Fibroblast of peridontal ligament (primary cell): ENCODE measurements around the gene CCDC81.
A peak's percentile ranks its signal among the peaks of the same experiment; 100 is the strongest.
"Not testable (repeated sequence)": the region's sequence is repeated elsewhere in the genome, so short reads cannot be mapped to it uniquely, and the experiment has no call there.

Experiments used
- DNase-seq: peaks from one replicate; pipeline ENCODE4 v3.0.0-alpha.2; 2010; ENCODE audit errors: extremely low read depth

CCDC81 gene

DNA sequence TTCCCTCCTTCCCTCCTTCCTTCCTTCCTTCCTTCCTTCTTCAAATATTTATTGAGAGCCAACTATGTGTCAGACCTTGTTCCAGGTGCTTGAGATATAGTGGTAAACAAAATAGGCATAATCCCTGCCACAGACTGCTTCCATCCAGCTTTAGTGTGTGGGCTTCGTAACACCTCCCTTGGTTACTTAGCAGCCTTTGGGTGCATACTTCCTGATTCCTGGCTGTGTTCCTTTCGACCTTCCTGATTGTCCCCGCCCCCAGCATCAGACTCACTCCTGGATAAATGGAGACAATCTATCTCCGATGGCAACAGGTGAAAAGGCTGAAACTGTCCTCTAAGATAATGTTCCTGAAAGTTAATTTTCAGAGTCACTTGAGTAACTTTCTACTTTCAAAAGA is 13.5 kb downstream of the CCDC81 start:
- no peak for DNase-seq

DNA sequence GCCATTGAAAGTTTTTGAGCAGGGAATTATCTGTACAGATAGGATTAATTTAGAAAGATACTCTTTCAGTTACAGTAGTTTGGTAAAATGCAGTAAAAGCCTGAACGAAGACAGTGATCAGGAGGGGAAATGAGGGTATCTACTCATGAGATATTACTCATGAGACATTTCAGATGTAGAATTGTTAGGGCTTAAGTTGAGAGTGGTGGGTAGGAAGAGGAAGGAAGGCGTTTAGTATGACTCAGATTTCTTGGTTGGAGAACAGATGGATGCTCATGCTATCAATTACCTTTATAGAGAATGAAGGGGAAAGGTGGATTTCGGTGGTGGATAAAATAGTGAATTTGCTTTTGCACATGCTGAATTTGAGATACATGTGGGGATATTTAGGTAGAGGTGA is 15.8 kb downstream of the CCDC81 start:
- no peak for DNase-seq

DNA sequence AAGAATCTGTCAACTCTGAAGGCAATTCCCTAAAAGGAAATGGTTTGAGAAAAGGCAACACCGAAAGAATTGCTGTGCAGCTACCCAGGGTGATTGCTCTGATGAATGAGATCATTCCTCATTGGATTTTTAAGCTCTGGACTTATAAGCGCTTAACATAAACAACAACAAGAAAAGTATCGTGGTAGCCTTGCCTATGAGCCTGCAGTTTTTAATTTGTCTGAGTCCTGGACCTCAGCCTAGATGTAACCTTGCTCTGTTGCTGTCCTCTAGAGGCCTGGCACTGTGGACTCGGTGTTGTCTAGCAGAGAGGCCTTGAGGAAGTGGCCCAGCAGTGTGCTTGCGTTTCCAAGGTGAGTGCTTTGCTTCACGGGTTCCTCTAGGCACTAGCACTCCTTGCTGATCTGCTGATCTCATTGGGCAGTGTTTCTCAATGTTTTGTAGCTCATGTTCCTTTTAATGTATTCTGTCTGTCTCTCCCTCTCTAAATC is 20.4 kb downstream of the CCDC81 start:
- DNase-seq, result peak; percentile 35

DNA sequence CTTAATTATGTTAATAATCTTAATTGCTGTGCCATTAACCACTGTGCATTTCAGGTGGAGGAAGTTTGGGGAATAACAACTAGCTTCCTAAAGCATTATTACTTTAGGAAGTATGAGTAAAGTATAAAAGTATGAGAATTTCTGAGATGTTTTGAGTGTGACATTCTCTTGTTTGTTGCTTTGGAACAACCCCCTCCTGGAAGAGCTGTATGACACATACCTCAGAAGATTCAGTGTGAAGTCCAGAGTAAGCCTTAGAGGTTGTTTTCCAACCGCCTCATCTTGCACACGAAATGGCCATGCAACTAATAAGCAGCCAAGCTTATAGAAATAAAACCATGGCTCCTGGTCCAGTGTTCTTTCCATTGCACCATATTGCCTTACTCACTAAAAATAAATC is 21.7 kb downstream of the CCDC81 start:
- DNase-seq, result no peak

DNA sequence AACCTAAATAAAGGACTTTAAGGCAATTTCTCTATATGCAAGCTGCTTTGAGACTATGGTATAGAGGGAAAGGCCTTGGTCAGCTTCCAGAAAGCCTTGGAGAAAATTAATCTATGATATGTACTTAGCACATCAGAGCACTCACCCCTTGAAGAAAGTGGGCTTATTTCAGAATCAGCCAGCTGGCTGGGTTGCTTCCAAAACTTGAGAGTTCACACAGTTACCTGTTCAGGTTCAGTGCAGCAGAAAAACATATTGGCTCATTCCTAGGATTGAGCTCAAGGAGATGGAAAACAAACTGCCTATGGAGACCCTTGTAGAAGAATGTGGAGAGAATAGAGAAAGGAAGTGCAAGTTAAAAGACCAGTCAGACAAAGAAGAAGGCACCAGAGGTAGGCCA is 22.7 kb downstream of the CCDC81 start:
- DNase-seq, result no peak

DNA sequence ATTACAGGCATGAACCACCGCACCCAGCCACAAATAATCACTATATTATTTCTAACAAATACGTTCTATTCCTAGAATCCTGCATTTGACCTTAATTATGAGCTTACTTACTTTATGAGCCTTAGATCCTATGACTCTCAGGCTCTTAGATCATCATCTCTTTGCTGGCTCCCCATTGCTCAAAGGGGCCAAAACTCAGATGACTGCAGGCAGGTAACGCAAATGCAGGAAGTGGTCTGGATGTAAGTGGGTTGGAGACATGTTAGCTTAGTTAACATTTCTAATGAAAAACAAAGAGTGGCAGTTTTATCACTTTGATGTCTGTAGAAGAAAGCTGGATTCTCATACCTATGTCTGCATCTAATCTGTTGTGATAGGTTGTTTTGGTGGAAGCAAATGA is 23.4 kb downstream of the CCDC81 start:
- no peak for DNase-seq

DNA sequence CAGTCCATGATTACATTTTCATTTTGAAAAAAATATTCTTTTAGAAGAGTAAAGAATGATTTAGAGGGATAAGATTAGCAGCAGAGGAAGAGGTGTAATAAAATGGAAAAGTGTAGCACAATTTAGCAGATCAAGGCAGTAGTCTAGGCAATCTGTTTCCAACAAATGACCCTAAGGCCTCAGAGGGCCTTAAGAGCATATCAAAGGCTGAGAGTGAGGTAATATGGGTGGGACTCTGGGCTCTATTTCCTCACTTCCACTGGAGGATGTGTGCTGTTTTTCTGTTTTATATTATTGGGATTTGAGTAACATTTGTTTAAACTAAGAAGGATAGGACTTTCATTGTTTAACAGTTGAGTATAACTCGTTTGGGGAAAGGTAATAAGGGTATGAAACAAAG is 28.8 kb downstream of the CCDC81 start:
- no peak for DNase-seq

DNA sequence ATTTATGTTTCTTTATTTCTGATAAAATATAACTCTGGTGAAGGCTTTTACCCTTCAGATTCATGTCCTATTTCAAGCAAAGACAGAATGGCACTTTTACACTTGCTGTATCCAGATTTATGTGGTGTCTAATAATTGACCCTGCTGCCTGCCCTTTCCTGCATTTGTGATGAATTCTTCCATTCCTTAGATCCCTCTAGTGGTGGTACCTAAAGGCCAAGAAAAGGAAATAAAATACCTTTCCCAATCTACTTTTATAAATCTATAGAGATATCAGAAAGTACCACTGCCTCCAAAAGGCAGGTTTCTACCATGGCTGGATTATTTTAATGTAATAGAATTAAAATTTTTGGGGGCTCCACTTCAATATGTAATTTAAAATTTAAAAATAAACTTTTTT is 34.2 kb downstream of the CCDC81 start:
- no peak for DNase-seq

DNA sequence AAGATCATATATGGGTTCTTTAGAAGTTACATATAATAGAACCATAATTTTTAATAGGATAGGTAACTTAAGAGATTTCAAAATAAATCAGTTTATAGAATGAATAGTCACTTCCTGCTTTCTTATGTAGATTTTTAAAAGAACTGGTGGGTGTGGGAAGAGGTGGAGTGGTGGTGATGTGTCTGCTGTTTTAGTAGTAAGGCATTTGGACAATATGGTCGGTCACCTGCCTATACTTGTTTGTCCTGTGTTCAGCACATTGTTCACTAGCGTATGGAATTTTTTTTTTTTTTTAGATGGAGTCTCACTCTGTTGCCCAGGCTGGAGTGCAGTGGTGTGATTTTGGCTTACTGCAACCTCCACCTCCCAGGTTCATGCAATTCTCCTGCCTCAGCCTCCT is 39.3 kb downstream of the CCDC81 start:
- no peak for DNase-seq

DNA sequence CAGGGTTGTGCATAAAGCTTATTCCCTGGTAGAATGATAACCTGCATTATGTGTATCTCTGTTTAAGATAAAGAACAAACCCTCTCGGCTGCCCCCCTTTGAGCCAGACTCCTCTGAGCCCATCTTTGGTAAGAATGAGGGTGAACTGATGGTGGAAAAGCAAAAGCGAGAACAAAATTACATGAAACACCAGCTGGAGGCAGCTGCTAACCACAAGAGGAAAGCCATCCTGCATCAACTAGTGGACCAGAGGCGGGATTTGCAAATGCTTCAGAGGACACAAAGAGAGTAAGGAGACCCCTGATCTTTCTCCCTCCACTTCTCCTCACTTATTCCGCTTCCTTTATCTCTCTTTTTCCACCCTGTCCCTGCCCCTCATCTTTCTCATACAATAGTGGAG is 40.3 kb downstream of the CCDC81 start:
- DNase-seq, result no peak

DNA sequence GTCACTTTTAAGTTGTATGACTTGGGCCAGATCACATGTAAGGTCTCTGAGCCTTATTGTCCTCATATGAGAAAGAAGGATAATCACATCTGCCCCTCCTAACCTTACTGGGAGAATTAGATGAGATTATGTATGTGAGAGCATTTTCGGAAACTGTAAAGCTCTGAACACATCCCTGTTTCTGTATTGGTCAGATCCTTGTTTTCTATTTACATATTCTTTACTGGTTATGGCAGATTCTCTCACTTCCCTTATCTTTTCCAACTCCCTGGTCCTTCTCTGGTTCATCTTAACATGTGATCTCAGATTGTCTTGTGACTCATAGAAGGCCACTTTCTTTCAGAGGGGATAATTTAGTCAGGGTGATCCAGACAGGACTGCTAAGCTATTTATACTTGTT is 41.8 kb downstream of the CCDC81 start:
- DNase-seq, result peak; percentile 25

DNA sequence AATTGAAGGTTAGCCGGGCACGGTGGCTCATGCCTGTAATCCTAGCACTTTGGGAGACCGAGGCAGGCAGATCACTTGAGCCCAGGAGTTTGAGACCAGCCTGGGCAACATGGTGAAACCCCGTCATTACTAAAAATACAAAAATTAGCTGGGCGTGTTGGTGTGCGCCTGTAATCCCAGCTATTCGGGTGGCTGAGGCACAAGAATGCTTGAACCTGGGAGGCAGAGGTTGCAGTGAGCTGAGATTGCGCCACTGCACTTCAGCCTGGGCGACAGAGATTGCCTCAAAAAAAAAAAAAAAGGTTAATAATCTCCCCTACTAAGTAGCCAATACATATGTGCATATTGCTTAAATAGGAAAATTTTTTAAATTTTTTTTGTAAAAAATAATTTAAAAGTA is 42.3 kb downstream of the CCDC81 start:
- DNase-seq, result not testable (repeated sequence)

DNA sequence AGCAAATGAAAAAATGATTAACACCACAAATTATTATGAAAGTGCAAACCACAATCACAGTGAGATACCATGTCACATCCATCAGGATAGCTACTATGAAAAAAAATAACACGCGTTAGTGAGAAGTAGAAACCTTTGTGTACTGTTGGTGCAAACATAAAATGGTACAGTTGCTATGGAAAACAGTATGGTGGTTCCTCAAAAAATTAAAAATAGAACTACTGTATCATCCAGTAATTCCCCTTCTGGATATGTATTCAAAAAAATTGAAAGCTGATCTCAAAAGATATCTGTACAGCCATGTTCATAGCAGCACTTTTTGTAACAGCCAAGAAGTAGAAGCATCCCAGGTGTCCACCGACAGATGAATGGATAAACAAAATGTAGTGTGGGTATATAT is 43.4 kb downstream of the CCDC81 start:
- no peak for DNase-seq

DNA sequence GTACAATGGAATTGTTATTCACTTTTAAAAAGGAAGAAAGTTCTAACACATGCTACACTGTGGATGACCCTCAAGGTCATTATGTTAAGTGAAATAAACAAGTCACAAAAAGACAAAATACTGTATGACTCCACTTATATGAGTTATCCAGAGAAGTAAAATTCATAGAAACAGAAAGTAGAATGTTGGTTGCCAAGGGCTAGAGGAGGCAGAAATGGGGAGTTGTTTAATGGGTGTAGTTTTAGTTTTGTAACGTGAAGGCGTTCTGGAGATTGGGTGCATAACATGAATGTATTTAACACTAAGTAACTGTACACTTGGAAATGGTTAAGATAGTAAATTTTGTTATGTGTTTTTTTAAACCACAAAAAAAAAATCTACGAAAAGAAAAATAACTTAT is 43.8 kb downstream of the CCDC81 start:
- DNase-seq, result no peak

DNA sequence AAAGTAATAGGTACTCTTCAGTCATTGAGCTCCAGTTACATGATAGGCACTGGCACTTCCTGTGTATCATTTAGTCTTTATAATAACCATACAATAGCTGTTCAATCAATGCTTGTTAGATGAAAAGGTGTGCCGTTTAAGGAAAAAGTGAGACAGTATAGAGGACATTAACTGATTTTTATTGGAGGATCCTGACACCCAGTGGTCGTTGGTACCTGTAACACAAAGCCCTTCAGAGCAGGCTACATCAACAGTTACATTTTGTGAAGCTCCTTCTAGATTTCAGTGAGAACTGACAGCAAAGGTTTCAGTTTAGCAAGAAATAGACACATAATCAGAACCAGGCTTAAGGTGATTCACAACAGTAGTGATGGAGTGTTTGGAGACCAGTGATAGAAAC is 44.2 kb downstream of the CCDC81 start:
- peak; percentile 43 for DNase-seq

DNA sequence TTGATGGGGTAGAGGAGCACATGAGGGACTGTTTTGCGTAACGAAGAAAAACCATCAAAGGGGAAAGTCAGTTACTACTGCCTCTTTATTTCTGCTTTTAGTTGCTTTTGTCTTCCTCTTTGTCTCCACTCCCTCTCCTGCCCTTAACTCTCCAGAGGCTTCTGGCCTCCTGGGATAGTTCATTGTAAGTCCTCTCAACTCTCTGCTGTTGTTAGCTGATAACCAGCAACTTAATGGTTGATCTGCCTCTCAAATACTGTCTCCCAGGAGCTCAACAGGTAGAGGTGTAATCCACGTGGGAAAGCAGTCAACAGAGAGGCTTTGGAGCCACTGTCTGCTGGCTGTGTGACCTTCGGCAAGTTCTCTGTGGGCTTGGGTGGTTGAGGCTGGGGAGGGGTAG is 47.3 kb downstream of the CCDC81 start:
- no peak for DNase-seq

DNA sequence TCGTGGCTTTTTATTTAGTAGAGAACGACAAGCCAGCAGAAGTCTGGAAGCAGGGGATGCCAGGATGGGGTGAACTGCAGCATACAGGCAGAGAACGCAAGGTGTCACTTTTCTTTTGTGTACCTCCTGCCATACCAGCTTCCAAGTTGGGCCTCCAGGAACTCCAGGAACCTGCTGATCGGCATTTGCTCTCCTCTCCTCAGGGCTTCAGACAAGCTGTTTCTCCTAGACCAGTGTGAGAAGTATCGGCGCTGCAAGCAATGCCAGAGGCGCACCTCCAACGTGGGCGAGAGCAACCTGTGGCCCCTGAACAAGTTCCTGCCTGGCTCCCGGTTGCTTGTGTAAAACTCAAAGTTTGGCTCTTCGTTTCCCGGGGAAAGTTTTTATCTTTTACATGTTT is 47.7 kb downstream of the CCDC81 start:
- no peak for DNase-seq

DNA sequence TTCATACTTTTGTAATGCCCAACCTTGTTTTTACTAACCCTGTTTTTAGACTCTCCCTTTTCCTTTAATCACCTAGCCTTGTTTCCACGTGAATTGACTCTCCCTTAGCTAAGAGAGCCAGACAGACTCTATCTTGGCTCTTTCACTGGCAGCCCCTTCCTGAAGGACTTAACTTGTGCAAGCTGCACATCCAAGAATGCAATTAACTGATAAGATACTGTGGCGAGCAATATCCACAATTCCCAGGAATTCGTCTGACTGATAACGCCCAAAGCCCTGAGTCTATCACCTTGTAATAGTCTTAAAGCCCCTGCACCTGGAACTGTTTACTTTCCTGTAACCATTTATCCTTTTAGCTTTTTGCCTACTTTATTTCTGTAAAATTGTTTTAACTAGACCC is 48.8 kb downstream of the CCDC81 start:
- not testable (repeated sequence) for DNase-seq

DNA sequence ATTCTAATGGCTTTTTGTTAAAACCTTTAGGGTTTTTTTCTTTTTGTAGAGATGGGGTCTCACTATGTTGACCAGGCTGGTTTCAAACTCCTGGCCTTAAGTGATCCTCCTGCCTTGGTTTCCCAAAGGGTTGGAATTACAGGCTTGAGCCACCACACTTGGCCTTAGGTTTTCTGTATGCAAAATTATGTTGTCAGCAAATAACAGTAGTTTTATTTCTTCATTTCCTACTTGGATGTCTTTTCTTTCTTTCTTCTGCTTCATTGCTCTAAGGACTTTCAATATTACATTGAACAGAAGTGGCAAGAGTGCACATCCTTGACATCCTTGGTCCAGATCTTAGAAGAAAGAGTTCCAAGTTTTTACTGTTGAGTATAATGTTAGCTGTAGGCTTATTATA is 52.8 kb downstream of the CCDC81 start:
- DNase-seq, result no peak

DNA sequence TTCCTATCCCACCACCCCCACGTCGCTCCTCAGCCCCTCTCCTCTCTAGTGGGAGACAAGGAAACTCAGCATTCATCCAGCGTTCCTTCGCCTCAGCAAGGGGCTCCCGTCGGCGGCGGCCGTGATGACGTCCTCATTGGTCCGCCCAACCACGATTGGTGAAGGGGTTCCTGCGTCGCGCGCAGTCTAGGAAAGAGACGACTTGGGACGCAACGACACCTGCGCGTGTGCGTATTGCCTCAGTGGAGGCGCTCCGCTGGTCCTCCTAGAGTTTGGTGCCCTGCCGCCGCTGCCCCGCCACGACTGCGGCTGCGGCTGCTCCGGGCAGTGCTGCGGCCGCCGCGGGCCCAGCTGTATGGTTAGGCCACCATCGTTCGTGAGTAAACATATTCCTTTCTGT is 56.6 kb downstream of the CCDC81 start:
- DNase-seq, result no peak

DNA sequence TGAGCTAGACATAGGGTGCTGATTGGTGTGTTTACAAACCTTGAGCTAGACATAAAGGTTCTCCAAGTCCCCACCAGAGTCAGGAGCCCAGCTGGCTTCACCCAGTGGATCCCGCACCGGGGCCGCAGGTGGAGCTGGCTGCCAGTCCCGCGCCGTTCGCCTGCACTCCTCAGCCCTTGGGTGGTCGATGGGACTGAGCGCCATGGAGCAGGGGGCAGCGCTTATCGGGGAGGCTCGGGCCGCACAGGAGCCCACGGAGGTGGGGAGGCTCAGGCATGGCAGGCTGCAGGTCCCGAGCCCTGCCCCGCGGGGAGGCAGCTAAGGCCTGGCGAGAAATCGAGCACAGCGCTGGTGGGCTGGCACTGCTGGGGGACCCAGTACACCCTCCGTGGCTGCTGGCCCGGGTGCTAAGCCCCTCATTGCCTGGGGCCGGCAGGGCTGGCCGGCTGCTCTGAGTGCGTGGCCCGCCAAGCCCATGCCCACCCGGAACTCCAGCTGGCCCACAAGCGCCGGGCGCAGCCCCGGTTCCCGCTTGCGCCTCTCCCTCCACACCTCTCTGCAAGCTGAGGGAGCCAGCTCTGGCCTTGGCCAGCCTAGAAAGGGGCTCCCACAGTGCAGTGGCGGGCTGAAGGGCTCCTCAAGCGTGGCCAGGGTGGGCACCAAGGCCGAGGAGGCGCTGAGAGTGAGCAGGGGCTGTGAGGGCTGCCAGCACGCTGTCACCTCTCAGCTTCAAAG is 58.8 kb downstream of the CCDC81 start:
- not testable (repeated sequence) for DNase-seq

DNA sequence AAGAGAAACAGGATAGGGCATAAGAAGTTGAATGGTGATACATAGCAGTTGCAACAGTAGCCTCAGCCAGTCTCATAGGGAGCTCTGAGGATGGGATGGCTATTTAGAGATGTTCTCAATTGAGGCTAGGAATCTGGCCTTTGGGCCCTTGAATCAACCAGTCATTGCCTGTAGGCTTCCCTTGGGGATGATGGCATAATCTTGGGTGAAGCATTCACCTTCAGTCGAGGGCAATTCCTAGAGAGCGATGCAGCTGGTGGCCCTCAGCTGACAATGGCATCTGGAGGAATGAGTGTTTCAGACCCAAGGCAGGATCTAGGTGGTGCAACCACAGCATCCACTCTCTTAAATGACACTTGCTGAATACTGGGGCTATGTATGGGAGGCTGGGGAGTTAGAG is 61.0 kb downstream of the CCDC81 start:
- DNase-seq, result no peak

DNA sequence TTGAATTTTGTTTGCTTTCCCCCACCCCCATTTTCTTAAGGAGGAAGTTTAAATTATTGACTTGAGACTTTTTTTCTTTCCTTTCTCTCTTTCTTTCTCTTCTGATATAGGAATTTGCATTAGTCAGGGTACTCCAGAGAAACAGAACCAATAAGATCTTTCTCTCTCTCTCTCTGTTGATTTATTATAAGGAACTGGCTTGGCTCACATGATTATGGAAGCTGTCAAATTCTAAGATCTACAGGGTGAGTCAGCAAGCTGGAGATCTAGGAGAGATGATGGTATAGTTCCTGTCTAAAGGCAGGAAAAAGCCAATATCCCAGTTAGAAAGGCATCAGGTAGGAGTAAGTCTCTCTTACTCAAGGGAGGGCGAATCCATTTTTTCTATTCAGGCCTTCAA is 64.0 kb downstream of the CCDC81 start:
- peak; percentile 32 for DNase-seq

DNA sequence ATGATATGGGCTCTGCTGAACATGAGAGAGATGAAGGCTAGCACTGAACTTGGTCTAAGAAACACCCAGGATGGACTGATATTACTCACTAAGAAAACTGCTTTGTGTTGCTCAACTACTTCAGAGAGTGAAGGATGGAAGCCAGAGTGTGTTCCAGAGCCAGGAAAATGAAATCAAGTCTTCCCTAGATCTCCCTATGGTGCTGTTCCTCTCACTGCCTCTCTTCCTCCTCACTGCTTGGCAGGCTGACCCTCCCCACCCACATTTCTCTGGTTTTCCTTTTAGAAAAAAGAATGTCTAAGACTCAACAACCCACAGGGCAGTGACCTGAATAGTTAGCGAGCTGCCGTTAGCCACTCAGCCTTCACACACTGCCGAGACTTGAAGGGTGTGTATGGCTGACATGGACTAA is 65.6 kb downstream of the CCDC81 start:
- peak; percentile 95 for DNase-seq
